Measurements from ENCODE around the gene PAX9. TPM values are rescaled to one million over a fixed set of nuclear protein-coding genes. Genes with fewer than 3 reads are reported as not detected.

PAX9 gene
- total RNA-seq, 3 donors from 2014 or later (not counting 1 experiment from before 2014, with no cell fraction given): not detected

GRCh38 chr14:36676236-36676635 lies 14.6 kb downstream of the PAX9 start:
- no peak overlapping the region for H3K27ac ChIP-seq (ENCODE audit: low read length)
- no peaks in the 10 kb centered on the region for H3K4me1 Mint-ChIP-seq
- H3K9me3 ChIP-seq (ENCODE audit: control insufficient read depth, insufficient read depth, low read length): no peaks in the 10 kb centered on the region
- H3K36me3 ChIP-seq (ENCODE audit: control insufficient read depth, insufficient read depth, low read length): no peaks in the 10 kb centered on the region
- peaks cover 0 to 9% of the 10 kb centered on the region in 2 donors for H3K27me3 Mint-ChIP-seq (ENCODE audit: low read depth in 2 of 2)
- peaks cover 7% of the 10 kb centered on the region for H3K27me3 ChIP-seq (ENCODE audit: control insufficient read depth, insufficient read depth, low read length)
- DNase-seq: no peak
- TF ChIP-seq, protein P1, sequence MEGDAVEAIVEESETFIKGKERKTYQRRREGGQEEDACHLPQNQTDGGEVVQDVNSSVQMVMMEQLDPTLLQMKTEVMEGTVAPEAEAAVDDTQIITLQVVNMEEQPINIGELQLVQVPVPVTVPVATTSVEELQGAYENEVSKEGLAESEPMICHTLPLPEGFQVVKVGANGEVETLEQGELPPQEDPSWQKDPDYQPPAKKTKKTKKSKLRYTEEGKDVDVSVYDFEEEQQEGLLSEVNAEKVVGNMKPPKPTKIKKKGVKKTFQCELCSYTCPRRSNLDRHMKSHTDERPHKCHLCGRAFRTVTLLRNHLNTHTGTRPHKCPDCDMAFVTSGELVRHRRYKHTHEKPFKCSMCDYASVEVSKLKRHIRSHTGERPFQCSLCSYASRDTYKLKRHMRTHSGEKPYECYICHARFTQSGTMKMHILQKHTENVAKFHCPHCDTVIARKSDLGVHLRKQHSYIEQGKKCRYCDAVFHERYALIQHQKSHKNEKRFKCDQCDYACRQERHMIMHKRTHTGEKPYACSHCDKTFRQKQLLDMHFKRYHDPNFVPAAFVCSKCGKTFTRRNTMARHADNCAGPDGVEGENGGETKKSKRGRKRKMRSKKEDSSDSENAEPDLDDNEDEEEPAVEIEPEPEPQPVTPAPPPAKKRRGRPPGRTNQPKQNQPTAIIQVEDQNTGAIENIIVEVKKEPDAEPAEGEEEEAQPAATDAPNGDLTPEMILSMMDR (IDR thresholded peaks at IDR 0.05): no peak
- H3K9me3 Mint-ChIP-seq: peaks cover 0 to 3% of the 10 kb centered on the region in 2 donors
- H3K4me1 ChIP-seq (ENCODE audit: control insufficient read depth, insufficient read depth, low read length): no peaks in the 10 kb centered on the region
- no peak for ATAC-seq
- no peaks in the 10 kb centered on the region for H3K36me3 Mint-ChIP-seq
- no peak overlapping the region for H3K4me3 ChIP-seq (ENCODE audit: low read length)
- H3K4me3 Mint-ChIP-seq: no peak overlapping the region
- intact Hi-C loops (cut with micrococcal nuclease): no loop called here
- no peak overlapping the region for H3K27ac Mint-ChIP-seq
- WGBS (ENCODE audit: insufficient coverage): 17% methylated on average over 10 of the region's 10 CpGs

DNA sequence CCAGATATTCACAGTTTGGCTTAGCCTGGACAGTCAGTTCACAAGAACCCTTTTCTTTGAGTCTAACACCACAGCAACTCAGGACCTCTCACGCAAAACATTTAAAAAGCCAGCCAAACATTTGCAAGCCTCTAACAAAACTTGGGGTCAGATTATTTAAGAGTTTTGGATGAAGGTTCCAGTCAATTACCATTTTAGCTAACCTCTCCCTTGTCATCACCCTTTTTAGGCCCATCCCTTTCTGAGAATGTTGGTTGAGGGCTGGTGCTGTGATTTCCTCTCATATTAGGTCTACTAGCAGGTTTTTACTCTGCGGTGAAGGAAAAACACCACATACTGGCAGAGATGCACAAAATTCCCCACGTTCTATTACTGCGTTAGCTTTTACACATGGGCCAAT lies 20.7 kb downstream of the PAX9 start:
- Histone ChIP-seq H3K9me3 (ENCODE audit: control insufficient read depth, insufficient read depth, low read length) (no peaks in the 10 kb centered on the region), H3K27me3 (ENCODE audit: control insufficient read depth, insufficient read depth, low read length) (peaks cover 4% of the 10 kb centered on the region), H3K27ac (ENCODE audit: low read length) (no peak overlapping the region), H3K4me3 (ENCODE audit: low read length) (no peak overlapping the region), H3K36me3 (ENCODE audit: control insufficient read depth, insufficient read depth, low read length) (no peaks in the 10 kb centered on the region), H3K4me1 (ENCODE audit: control insufficient read depth, insufficient read depth, low read length) (no peaks in the 10 kb centered on the region)
- intact Hi-C loops (cut with micrococcal nuclease): no loop called here
- Mint-ChIP-seq H3K4me1 (no peaks in the 10 kb centered on the region), H3K9me3 (peaks cover 3 to 5% of the 10 kb centered on the region in 2 donors), H3K27me3 (ENCODE audit: low read depth in 2 of 2) (peaks cover 0 to 5% of the 10 kb centered on the region in 2 donors), H3K36me3 (no peaks in the 10 kb centered on the region), H3K4me3 (no peak overlapping the region), H3K27ac (no peak overlapping the region)
- no peak for DNase-seq
- ATAC-seq: no peak
- WGBS (ENCODE audit: insufficient coverage): 92% methylated on average over 3 of the region's 4 CpGs
- TF ChIP-seq, protein P1 (IDR thresholded peaks at IDR 0.05): no peak

DNA sequence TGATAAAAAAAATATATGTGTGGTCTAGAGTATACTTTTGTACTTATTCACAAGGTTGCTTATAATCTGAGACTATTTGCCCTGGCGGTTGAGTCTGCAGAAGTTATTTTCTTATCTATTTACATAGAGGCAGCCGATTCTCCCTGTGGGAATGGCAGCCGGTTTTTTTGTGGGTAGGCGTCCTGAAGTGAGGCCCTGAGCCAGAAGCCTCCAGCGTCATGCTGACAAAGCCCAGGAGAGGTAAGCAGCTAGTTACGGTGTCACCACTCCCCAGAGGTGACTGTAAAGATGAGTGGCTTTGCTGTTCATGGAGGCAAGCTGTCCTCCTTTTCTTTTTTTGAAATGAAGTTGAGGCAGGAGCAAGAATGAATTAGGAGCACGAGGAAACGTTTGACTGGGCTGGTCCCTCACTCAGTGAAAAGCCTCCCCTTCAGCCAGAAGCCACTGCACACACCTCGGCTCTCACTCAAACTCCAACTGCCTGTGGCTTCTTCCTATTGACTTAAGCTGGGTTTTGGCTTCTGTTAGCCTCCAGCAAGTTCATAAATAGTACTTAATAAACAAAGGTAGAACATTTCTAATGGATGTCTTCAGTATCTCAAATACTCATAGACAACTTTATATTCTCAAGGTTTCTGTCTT lies 21.5 kb downstream of the PAX9 start:
- H3K27ac Mint-ChIP-seq: no peak overlapping the region
- ATAC-seq: no peak
- intact Hi-C loops (cut with micrococcal nuclease): no loop called here

More for the DNA sequence above, 21.5 kb downstream of the PAX9 start:
- no peaks in the 10 kb centered on the region for H3K4me1 Mint-ChIP-seq
- H3K4me1 ChIP-seq (ENCODE audit: control insufficient read depth, insufficient read depth, low read length): no peaks in the 10 kb centered on the region
- 73% methylated on average over 9 of the region's 9 CpGs for WGBS (ENCODE audit: insufficient coverage)
- H3K36me3 Mint-ChIP-seq: no peaks in the 10 kb centered on the region
- H3K4me3 ChIP-seq (ENCODE audit: low read length): no peak overlapping the region
- no peaks in the 10 kb centered on the region for H3K36me3 ChIP-seq (ENCODE audit: control insufficient read depth, insufficient read depth, low read length)
- peaks cover 3 to 10% of the 10 kb centered on the region in 2 donors for H3K9me3 Mint-ChIP-seq
- H3K27ac ChIP-seq (ENCODE audit: low read length): no peak overlapping the region
- H3K4me3 Mint-ChIP-seq: no peak overlapping the region
- H3K27me3 Mint-ChIP-seq (ENCODE audit: low read depth in 2 of 2): no peaks in the 10 kb centered on the region
- DNase-seq: no peak
- no peaks in the 10 kb centered on the region for H3K9me3 ChIP-seq (ENCODE audit: control insufficient read depth, insufficient read depth, low read length)
- TF ChIP-seq, protein P1 (IDR thresholded peaks at IDR 0.05): no peak
- H3K27me3 ChIP-seq (ENCODE audit: control insufficient read depth, insufficient read depth, low read length): peaks cover 2% of the 10 kb centered on the region
